Gastrocnemius medialis (tissue), 4 donors: Measurements from ENCODE around the gene DNAJC8. TPM values are rescaled to one million over a fixed set of nuclear protein-coding genes. Genes with fewer than 3 reads are reported as not detected.
A peak's percentile ranks its signal among the peaks of the same experiment; 100 is the strongest.

Experiments used
- ATAC-seq, 2 donors: fragments of 150-250 bp; one replicate each; pipeline ENCODE4 v1.9.1; 2016
- DNase-seq, 2 donors: peaks; one replicate each; pipeline ENCODE4 v3.0.0-alpha.2; 2019
- H3K27ac ChIP-seq, 4 donors: fragments of 200-600 bp; sonication (generic); 1 replicate in 1 of 4; 2 replicates in 3 of 4; pipeline ENCODE4 v1.5.1; 2016 to 2018; ENCODE audit warnings: mild to moderate bottlenecking in 2 of 4, moderate library complexity in 1 of 4
- H3K27me3 ChIP-seq, 3 donors: fragments of 200-600 bp; sonication (generic) in 2 of 3; 1 replicate in 1 of 3; 2 replicates in 2 of 3; pipeline versions ENCODE4 v1.5.1 to v1.6.0; 2016 to 2019; ENCODE audit warnings: mild to moderate bottlenecking in 1 of 3, moderate library complexity in 1 of 3
- H3K36me3 ChIP-seq, 2 donors: fragments of 200-600 bp; sonication (generic) in 1 of 2; one replicate each; pipeline ENCODE4 v1.5.1; 2017 to 2018
- H3K4me1 ChIP-seq, 2 donors: fragments of 200-600 bp; sonication (generic) in 1 of 2; one replicate each; pipeline ENCODE4 v1.5.1; 2016 to 2017; ENCODE audit warnings: mild to moderate bottlenecking in 2 of 2
- H3K4me3 ChIP-seq, 4 donors: fragments of 200-600 bp; sonication (generic) in 3 of 4; 1 replicate in 1 of 4; 2 replicates in 3 of 4; pipeline ENCODE4 v1.5.1; 2016 to 2019; ENCODE audit warnings: mild to moderate bottlenecking in 2 of 4
- H3K9me3 ChIP-seq, 3 donors: fragments of 200-600 bp; sonication (generic) in 2 of 3; 1 replicate in 1 of 3; 2 replicates in 2 of 3; pipeline ENCODE4 v1.5.1; 2016 to 2019
- POLR2A ChIP-seq, 2 donors: fragments of 450-650 bp; IDR thresholded peaks; one replicate each; pipeline ENCODE4 v1.6.1; 2017; ENCODE audit warnings: antibody characterized with exemption in 2 of 2, mild to moderate bottlenecking in 2 of 2, moderate library complexity in 2 of 2
- in situ Hi-C, 4 donors: fragments of 200-750 bp; cut with MboI; loops; one replicate each; pipeline versions ENCODE4 v1.15.0 to v1.8.0; 2017; ENCODE audit warnings: low sequenced_read_pairs in 4 of 4
- intact Hi-C: fragments of 100-400 bp; cut with DNase I; formaldehyde crosslinking; loops from one replicate; pipeline ENCODE4 v1.15.1; 2023; ENCODE audit warnings: low total_unique reads
- total RNA-seq, 4 donors: library from RNA; depleted of rRNA; stranded (reverse); fragments of >200 nt; gene quantifications; one replicate each; pipeline versions ENCODE4 v1.1.0 to v1.2.3, GENCODE V29; 2016
- TF ChIP-seq, protein P1 (sequence below), 5 experiments: fragments of 450-650 bp in 3 of 5; fragments of 200-600 bp in 2 of 5; sonication (generic) in 2 of 5; IDR thresholded peaks in 4 of 5; conservative IDR thresholded peaks in 1 of 5; 1 replicate in 4 of 5; 2 replicates in 1 of 5; pipeline ENCODE4 v1.5.1; 2016 to 2019; ENCODE audit warnings: antibody characterized with exemption in 5 of 5, mild to moderate bottlenecking in 3 of 5, moderate library complexity in 3 of 5

The DNAJC8 gene, protein sequence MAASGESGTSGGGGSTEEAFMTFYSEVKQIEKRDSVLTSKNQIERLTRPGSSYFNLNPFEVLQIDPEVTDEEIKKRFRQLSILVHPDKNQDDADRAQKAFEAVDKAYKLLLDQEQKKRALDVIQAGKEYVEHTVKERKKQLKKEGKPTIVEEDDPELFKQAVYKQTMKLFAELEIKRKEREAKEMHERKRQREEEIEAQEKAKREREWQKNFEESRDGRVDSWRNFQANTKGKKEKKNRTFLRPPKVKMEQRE
- 10 to 100 TPM; 37.6 to 56.1 (median 51.2) TPM for total RNA-seq

DNA sequence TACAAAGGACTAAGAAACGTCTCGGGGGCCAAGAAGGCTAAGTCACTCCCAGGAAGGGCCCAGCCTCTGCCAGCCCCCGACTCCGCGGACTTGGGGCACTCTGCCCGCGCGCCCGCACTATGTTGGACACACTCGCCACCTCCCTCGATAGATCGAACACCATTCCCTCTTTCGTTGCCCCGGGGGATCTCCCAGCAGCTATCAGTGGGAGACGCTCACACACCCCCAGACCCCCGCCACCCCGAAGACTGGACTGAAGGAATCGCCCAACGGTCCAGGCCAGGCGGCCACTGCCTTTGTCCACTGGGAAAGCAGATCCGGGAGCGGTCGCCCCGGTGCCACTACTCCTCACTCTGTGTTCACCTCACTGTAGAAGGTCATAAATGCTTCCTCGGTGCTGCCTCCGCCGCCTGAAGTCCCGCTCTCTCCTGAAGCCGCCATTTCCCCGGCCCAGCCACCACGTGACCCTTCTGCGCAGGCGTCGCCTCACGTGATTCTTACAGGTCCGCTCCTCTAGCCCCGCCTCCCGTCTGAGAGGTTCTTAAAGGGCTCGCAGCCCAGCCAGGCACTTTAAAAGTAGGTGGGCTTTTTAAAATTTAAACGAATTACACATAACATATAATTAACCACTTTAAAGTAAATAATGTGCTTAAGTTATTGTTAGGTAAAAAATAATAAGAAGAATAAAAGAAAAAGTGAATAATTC, at the start of gene DNAJC8:
DNAJC8 (minus strand) TSS at position 472 of the 706 bp plus-strand sequence; CDS start at position 441, 31 bp downstream.
- Histone ChIP-seq H3K36me3 (peaks cover 0 to 26% of the 10 kb centered on the region in 2 donors), H3K4me1 (peaks cover 28 to 32% of the 10 kb centered on the region in 2 donors), H3K27ac (peak within 1 kb of the TSS; percentile 89 to 94 (median 90)), H3K9me3 (no peaks in the 10 kb centered on the region), H3K4me3 (peak within 1 kb of the TSS; percentile 76 to 95 (median 92)), H3K27me3 (no peaks in the 10 kb centered on the region)
- DNase-seq (peak; percentile 93 to 96), ATAC-seq (peak; percentile 67)
- peak; percentile 94 for TF ChIP-seq POLR2A (IDR thresholded peaks at IDR 0.05)
- TF ChIP-seq, protein P1, sequence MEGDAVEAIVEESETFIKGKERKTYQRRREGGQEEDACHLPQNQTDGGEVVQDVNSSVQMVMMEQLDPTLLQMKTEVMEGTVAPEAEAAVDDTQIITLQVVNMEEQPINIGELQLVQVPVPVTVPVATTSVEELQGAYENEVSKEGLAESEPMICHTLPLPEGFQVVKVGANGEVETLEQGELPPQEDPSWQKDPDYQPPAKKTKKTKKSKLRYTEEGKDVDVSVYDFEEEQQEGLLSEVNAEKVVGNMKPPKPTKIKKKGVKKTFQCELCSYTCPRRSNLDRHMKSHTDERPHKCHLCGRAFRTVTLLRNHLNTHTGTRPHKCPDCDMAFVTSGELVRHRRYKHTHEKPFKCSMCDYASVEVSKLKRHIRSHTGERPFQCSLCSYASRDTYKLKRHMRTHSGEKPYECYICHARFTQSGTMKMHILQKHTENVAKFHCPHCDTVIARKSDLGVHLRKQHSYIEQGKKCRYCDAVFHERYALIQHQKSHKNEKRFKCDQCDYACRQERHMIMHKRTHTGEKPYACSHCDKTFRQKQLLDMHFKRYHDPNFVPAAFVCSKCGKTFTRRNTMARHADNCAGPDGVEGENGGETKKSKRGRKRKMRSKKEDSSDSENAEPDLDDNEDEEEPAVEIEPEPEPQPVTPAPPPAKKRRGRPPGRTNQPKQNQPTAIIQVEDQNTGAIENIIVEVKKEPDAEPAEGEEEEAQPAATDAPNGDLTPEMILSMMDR (IDR thresholded peaks at IDR 0.05 in 4 of 5, conservative IDR thresholded peaks at IDR 0.05 in 1 of 5), result peak in 1 of 5 experiments; percentile 24
- in situ Hi-C loops (no loop called here), intact Hi-C loops (no loop called here)

- no peaks in the 10 kb centered on the region for H3K9me3 ChIP-seq
- no peak for ATAC-seq
- H3K27me3 ChIP-seq, result no peaks in the 10 kb centered on the region
- no peak overlapping the region for H3K4me3 ChIP-seq
- no peak for DNase-seq
- peaks cover 12 to 13% of the 10 kb centered on the region in 2 donors for H3K4me1 ChIP-seq
- peaks cover 0 to 59% of the 10 kb centered on the region in 2 donors for H3K36me3 ChIP-seq
- intact Hi-C loops (no loop called here), in situ Hi-C loops (no loop called here)
- no peak for TF ChIP-seq POLR2A (IDR thresholded peaks at IDR 0.05)
- TF ChIP-seq, protein P1 (IDR thresholded peaks at IDR 0.05 in 4 of 5, conservative IDR thresholded peaks at IDR 0.05 in 1 of 5), result no peak
- no peak overlapping the region for H3K27ac ChIP-seq
Measured at GRCh38 chr1:28281608-28282425, 49.0 kb upstream of the DNAJC8 start.

DNA sequence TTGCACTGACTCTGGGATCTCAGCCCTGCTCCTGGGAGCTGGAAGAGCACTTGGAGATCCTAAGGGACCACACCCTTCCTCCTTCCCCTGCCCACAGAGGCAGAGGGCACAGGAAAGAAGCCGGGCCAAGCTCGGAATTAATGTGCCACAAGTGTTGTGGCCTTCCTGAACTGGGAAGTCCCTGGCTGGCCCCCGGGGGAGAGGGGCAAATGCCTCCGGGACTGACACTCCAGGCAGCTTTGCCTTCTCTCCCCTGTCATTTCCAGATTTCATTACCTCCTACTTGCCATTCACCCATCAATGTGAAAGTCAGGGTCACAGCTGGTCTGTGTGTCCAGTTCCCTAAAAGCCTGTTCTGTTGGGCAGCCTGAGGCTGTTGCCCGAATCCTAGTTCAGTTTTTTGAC, 48.1 kb upstream of the DNAJC8 start:
- no peak overlapping the region for H3K27ac ChIP-seq
- H3K27me3 ChIP-seq, result no peaks in the 10 kb centered on the region
- TF ChIP-seq, protein P1 (IDR thresholded peaks at IDR 0.05 in 4 of 5, conservative IDR thresholded peaks at IDR 0.05 in 1 of 5), result no peak
- TF ChIP-seq POLR2A (IDR thresholded peaks at IDR 0.05), result no peak
- peaks cover 12 to 13% of the 10 kb centered on the region in 2 donors for H3K4me1 ChIP-seq
- H3K36me3 ChIP-seq, result peaks cover 0 to 63% of the 10 kb centered on the region in 2 donors
- in situ Hi-C loops (no loop called here), intact Hi-C loops (no loop called here)
- no peaks in the 10 kb centered on the region for H3K9me3 ChIP-seq
- no peak for ATAC-seq
- no peak for DNase-seq
- no peak overlapping the region for H3K4me3 ChIP-seq

- in situ Hi-C loops, result no loop called here
- peaks cover 0 to 63% of the 10 kb centered on the region in 2 donors for H3K36me3 ChIP-seq
- no peak overlapping the region for H3K27ac ChIP-seq
Measured at GRCh38 chr1:28280501-28280900, 47.7 kb upstream of the DNAJC8 start.

More at GRCh38 chr1:28280501-28280900, 47.7 kb upstream of the DNAJC8 start:
- H3K9me3 ChIP-seq, result no peaks in the 10 kb centered on the region
- H3K4me3 ChIP-seq, result no peak overlapping the region
- TF ChIP-seq POLR2A (IDR thresholded peaks at IDR 0.05), result no peak
- TF ChIP-seq, protein P1 (IDR thresholded peaks at IDR 0.05 in 4 of 5, conservative IDR thresholded peaks at IDR 0.05 in 1 of 5), result no peak
- no peak for DNase-seq
- intact Hi-C loops, result no loop called here
- H3K4me1 ChIP-seq, result peaks cover 12 to 13% of the 10 kb centered on the region in 2 donors
- H3K27me3 ChIP-seq, result no peaks in the 10 kb centered on the region
- ATAC-seq, result no peak
